ENCODE measurements around the gene TMCO4. TPM values are rescaled to one million over a fixed set of nuclear protein-coding genes. Genes with fewer than 3 reads are reported as not detected.

TMCO4 gene
- total and polyA plus RNA-seq, 8 donors = 15.7 to 22.1 (median 18.9) TPM

DNA sequence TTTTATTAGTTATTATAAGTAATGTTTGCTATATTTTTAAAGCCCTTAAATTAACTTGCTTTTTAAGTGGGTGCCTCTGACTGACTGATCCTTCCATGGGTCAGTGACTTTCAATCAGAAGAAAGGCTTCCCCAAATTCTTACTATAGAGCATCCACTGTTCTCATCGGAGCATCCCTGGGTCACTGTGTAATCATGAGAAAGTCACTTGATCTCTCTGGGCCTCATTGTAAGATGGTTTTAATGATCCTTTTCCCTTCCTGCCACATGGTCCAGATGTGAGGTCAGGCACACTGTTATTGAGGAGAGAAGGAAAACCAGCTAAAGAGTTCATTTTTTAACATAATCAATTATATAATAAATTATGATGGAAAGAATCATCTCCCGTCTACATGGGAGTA, 166.6 kb downstream of the TMCO4 start:
- DNase-seq (no peak), ATAC-seq (no peak)
- H3K4me1 ChIP-seq = no peaks in the 10 kb centered on the region
- no peaks in the 10 kb centered on the region for H3K9me3 ChIP-seq
- TF ChIP-seq CTCF (IDR thresholded peaks at IDR 0.05) = no peak
- no peak overlapping the region for H3K27ac ChIP-seq
- H3K4me3 ChIP-seq = no peak overlapping the region
- no peaks in the 10 kb centered on the region for H3K27me3 ChIP-seq
- H3K36me3 ChIP-seq = peaks cover 0 to 16% of the 10 kb centered on the region in 2 donors
- intact Hi-C loops (cut with DNase I) = no loop called here

Other genes starting within 250 kb of the TMCO4 start
- 100 to 1,000 TPM in 1 of 2 donors, 10 to 100 TPM in 1; 90.4 to 180 TPM for gene NBL1, start 155.6 kb downstream of the TMCO4 start, total RNA-seq
- 10 to 100 TPM; 69.1 to 90.6 (median 88.7) TPM for gene NBL1, start 155.6 kb downstream of the TMCO4 start, polyA plus RNA-seq (ENCODE audit: insufficient read length in 6 of 6)
- not detected for gene HTR6, start 135.0 kb downstream of the TMCO4 start, total RNA-seq
- under 1 TPM in 1 of 6 donors, not detected in 5; 0.09 TPM for gene HTR6, start 135.0 kb downstream of the TMCO4 start, polyA plus RNA-seq (ENCODE audit: insufficient read length in 6 of 6)
- not detected for gene RNF186, start 15.4 kb upstream of the TMCO4 start, total RNA-seq
- gene RNF186, start 15.4 kb upstream of the TMCO4 start, polyA plus RNA-seq (ENCODE audit: insufficient read length in 6 of 6) = under 1 TPM in 1 of 6 donors, not detected in 5; 0.12 TPM
- gene OTUD3, start 82.5 kb upstream of the TMCO4 start, total RNA-seq = 10 to 100 TPM in 1 of 2 donors, 1 to 10 TPM in 1; 9.8 to 11.0 TPM
- 10 to 100 TPM; 18.6 to 52.2 (median 34.2) TPM for gene OTUD3, start 82.5 kb upstream of the TMCO4 start, polyA plus RNA-seq (ENCODE audit: insufficient read length in 6 of 6)
- gene PLA2G2E, start 123.7 kb upstream of the TMCO4 start, total RNA-seq = not detected
- gene PLA2G2E, start 123.7 kb upstream of the TMCO4 start, polyA plus RNA-seq (ENCODE audit: insufficient read length in 6 of 6) = not detected
- 10 to 100 TPM; 41.5 to 65.7 TPM for gene PLA2G2A, start 179.7 kb upstream of the TMCO4 start, total RNA-seq
- gene PLA2G2A, start 179.7 kb upstream of the TMCO4 start, polyA plus RNA-seq (ENCODE audit: insufficient read length in 6 of 6) = 1 to 10 TPM in 3 of 6 donors, under 1 TPM in 3; 0.73 to 2.0 (median 1.2) TPM

Data from left lung (tissue), 10 donors.